Activated CD8-positive, alpha-beta memory T cell treated with anti-CD3 and anti-CD28 coated beads for 36 hours (primary cell): Measurements from ENCODE around the gene FXYD6. TPM values are rescaled to one million over a fixed set of nuclear protein-coding genes. Genes with fewer than 3 reads are reported as not detected.
"Not testable (repeated sequence)": the region's sequence is repeated elsewhere in the genome, so short reads cannot be mapped to it uniquely, and the experiment has no call there.

ENCODE experiments used
- CTCF ChIA-PET: fragments of 350-600 bp; sonication (Branson Sonifier 250); formaldehyde crosslinking; loops from one replicate; lab custom pipeline; 2021; ENCODE audit warnings: antibody characterized with exemption; lab: Charles Lee
- POLR2A ChIA-PET: fragments of 350-600 bp; sonication (Branson Sonifier 250); formaldehyde crosslinking; loops from one replicate; lab custom pipeline; 2021; ENCODE audit warnings: antibody characterized with exemption; lab: Charles Lee
- total RNA-seq, 2 experiments: library from RNA; stranded (reverse); gene quantifications; one replicate each; pipeline ENCODE4 v1.2.3, GENCODE V29; 2021

FXYD6 gene
- total RNA-seq, 2 experiments from 2014 or later, result 0.10 TPM; not detected in 1

DNA sequence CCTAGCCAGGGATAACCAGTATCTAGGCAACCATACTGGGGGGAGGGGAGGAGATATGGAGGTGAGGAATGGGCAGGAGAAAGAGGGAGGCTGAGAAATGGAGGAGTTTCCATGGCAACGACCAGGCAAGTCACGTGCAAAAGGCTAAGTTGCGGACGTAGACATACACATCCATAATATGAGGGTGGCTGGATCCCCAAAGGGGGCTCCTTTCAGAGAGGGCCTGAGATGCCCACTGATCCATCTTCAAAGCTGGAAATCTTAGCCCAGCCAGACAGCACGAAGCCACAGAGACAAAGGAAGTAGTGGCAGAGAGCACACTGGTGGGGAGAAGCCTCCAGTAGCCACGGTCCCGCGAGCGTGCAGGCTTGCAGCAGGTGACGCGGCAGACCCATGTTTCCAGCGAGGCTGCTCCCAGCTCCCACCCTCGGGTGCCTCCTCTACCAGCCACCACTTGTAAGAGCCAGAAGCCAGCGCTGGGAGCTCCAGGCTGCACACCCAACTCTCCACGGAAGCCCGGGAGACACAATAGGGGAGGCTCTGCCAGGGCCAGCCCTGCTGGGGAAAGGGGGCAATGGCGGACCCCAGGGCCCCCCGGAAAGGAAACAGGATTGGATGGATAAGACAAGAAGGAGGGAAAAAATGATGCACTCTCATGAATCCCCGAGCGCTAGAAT lies 938 bp downstream of the FXYD6 start:
- ChIA-PET POLR2A (no interaction called here), CTCF (interaction anchor here (1.3 to 1.6 kb wide), 3 partner anchors 9 to 68 kb away, joined by 3 to 4 read pairs (median 3); no protein-coding TSS in a partner anchor)

DNA sequence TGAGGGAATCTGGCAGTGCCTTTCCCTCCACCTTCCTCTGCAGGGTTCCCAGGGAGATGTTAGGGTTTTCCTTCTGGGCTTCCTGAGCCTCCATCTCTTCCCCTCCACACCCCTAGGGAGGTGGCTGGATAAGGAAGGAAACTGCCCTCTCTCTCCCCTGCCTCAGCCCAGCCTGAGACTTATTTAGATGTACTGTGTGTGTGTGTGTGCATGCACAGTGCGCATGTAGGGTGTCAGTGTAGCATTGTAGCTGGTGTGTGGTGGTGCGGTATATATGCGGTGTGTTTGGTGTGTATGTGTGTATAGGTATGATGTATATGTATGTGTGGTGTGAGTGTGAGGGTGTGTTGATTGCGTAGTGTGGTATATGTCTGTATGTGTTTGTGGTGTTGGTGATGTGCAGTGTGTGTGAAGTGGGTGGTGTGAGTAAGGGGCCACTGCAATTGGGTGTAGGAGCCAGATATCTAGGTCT lies 1.5 kb downstream of the FXYD6 start:
- ChIA-PET CTCF (no interaction called here), POLR2A (no interaction called here)

DNA sequence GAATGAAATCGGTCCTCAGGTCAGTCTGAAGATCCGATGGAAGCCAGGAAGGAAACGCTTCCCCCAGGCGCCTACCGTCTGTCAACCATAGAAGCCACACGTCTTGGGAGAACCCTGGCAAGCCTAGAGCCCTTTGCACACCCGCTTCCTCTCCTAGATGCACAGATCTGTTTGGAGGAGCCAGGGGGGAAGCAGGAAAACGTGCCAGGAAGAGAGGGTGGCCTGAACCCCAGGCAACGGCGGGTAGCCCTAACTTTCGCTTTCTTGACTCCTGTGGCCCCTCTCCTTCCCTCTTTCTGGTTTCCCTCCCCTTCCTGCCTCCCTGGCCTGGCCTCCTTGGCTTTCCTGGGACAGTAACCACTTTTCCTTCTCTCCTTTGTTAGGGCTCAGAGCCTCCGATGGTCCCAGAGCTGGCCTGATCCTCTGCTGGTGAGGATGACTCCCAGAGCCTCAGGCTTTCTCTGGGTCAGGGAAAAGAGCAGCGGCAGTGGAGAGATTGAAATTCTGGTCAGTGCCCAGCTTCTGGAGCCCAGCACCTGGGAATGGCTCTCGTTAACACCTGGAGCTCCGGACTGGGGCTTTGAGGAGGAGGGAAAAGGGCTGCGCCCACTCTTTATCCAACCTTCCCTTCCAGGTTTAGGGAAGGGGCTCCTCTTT lies 2.1 kb downstream of the FXYD6 start:
- ChIA-PET POLR2A (no interaction called here), CTCF (no interaction called here)

DNA sequence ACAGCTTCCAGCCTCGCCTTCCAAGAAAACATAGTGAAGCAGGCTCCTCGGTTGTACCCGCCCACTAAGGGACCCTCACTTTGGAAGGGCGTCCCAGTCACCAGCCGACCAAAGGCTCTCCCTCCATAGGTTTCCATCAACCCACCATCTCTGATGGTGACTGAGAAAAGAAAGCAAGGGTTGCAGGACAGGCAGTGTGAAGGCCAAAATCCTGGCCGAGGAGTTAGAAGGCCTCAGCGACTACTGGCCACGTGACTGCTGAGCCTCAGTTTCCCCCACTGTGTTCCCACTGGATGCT lies 2.7 kb downstream of the FXYD6 start:
- POLR2A ChIA-PET, result no interaction called here
- CTCF ChIA-PET, result no interaction called here

DNA sequence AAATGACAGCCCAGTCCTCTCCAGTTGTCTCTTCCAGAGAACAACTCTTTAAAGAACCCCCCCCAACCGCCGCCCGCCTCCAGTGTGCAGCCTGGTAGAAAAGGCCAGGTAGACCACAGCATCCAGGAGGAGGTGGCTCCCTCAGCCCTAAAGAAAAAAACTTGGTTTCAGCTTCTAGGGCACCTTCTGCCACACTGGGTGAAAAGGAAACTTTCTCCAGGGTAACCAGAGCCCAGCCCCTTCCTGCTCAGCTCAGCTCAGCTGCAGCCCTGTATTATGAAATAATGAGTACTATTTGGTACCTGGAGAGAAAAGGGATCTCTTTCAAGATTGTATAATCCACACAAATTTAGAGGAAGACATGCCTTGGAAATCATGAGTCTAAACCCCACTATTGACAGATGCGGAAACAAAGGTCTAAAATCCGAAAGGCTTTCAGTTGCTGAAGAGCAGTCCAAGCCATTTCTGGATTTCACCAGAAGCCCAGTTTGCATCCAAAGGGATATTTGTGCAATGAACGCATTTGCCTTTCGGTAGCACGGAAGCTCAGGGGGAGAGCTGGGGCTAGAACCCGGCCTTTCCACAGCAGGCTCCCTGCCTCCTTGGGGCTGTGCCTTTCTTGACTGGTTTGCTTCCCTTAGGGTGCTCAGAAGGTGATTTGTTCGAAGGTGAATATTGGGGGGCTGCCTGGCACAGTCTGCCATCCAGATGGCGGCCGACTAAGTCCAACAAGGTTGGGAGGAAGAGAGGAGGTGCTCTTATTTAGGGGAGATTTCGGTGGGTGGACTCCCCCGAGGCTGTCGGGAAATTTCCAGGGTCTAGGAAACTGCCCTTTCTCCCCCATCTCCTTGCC lies 3.3 kb downstream of the FXYD6 start:
- ChIA-PET CTCF (no interaction called here), POLR2A (no interaction called here)

DNA sequence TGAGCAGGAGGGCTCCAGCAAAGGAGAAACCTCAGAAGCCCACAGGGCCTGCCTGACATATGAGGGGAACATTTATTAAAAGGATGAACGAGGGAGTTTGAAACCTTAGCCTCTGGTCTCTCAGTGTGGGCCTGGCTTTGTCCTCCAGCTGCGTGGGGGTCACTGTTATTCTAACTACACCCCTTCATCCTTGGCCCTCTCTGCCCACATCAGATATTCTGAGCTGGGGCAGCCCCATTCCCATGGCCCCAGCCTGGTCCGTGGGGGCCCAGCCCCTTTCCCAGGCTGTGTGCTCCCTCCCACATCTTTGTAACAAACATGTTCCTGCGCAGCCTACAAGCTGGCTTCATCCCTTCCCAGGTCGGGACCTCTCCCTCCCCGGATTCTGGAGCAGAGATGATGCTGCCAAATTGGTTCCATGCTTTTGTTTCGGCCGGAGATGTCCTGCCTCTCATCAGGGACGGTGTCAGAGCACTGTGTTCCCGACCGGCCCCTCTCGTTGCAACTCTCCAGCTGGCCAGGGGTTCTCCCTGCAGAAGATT lies 4.0 kb downstream of the FXYD6 start:
- CTCF ChIA-PET, result no interaction called here
- POLR2A ChIA-PET, result no interaction called here

DNA sequence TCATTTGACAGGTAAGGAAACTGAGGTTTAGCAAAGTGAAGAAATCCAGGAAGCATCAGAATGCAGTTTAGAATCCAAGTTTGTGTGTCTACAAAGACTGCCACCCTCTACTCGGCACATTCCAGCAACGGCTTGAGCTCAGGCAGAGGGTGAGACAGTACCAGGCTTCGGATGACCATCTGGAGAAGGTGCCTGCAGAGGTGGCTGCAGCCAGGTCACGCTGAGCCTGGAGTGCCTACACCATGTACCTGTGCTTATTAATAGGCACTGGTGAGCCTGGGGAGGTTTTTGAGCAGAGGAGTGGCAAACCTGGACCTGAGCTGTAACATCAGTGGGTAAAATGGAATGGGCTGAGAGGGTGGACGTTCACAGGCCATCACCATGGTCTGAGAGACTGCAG lies 4.7 kb downstream of the FXYD6 start:
- ChIA-PET CTCF (interaction anchor here (0.6 kb wide), 1 partner anchor 203 kb away, joined by 3 read pairs; no protein-coding TSS in a partner anchor), POLR2A (no interaction called here)

DNA sequence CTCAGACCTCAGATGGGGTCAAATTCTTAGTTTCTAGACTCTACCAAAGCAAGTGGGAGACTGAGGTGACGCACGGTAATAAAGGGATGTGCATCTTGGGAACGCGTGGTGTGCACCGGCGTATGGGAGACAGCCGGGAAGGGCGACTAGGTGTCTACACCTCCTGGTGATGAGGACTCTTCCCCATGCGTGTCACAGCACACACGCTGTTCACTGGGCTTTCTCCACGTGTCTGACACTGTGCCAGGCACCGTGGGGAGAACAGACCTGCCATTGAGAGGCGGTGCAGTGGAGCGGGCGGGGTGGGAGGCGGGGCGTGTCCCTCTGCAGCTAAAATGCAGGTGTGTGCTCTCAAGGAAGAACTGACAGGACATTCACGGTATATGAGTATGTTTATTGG lies 5.3 kb downstream of the FXYD6 start:
- POLR2A ChIA-PET, result no interaction called here
- CTCF ChIA-PET, result interaction anchor here (0.6 kb wide), 1 partner anchor 204 kb away, joined by 3 read pairs; no protein-coding TSS in a partner anchor

DNA sequence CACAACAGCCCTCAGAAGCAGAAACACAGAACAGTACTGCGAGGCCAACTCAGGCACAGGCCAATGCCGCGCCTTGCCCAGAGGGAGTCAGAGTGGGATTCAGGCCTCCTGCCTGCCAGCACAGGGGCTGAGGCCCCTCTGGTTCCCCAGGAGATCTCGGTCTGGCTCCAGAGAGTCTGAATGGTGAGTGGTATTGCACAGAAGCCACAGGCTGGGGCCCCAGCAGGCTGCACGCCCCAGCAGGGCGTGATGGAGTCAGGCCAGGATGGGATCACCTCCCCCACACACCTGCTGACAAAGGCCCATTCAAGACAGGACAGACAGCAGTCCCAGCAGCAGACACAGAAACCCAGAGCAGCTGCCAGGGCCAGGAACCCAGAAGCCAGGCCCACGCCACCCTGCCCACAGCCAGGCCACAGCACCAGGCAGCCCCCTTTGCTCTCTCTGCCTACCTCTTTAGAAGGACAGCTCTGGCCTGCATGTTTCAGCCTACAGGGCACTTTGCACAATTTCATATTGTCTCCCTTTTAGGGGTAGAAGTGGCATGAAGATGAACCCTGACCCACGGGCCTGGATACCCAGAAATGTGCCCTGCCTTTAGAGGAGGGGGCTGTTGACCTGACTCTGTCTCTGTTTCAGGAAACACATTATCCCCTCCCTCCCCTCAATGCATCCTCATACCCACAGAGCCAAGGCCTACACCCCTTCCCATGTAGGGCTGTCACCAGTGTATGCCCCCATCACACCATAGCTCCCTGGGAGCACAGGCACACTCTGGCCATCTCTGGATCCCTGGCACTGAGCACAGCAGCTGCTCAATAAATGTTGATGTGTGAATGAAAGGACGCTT lies 6.1 kb downstream of the FXYD6 start:
- ChIA-PET CTCF (no interaction called here), POLR2A (interaction anchor here (1.0 kb wide), 1 partner anchor 183 kb away, joined by 3 read pairs; no protein-coding TSS in a partner anchor)

DNA sequence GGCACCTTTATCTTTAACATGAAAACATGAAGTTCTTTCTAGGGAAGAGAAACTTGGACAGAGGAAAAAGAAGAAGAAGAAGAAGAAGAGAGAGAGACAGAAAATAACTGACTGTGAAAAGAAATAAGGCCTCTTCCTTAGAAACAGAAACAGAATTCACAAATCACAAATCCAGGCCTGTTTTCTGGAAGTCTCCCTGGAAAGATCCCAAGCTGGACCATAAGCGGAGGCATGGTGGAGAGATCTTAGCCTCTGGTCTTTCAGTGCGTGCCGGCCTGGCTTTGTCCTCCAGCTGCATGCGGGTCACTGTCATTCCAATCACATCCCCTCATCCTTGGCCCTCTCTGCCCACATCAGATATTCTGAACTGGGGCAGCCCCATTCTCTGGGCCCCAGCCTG lies 6.9 kb downstream of the FXYD6 start:
- CTCF ChIA-PET, result no interaction called here
- POLR2A ChIA-PET, result interaction anchor here (0.6 to 1.0 kb wide), 2 partner anchors 184 to 189 kb away, joined by 3 read pairs; no protein-coding TSS in a partner anchor

DNA sequence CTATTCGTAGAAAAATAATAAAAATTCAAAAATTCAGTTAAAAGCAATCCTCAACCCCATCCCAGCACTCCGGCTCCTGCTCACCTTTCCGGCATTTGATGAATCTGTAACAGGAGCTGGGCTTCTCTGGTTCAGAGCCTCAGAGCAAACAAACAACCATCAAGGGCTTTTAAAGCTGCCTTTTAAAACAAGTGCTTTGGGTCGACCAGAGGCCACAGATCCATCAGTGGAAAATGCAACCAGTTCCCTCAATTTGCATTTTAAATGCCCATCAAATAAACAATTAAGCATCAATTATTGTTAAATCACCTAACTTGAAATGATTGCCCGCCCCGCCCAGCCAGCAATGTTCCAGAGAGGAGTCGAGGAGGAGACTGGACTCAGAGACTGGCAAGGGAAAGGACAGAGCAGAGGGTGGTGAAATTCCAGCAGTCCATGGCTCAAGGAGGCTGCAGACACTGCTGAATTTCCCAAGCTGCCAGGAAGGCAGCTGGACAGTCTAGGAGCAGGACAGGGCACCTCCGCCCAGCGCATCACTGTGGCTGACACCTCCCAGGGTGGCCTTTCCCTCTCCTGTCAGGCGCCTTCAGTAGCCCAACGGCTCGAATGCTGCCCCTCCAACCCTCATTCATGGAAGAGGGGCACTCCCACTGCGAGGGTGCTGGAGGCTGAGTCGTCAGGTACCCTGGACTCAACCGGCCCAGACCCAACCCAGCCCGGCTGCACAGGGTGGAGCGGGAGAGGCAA lies 7.5 kb downstream of the FXYD6 start:
- ChIA-PET CTCF (no interaction called here), POLR2A (interaction anchor here (0.6 kb wide), 1 partner anchor 189 kb away, joined by 3 read pairs; no protein-coding TSS in a partner anchor)

DNA sequence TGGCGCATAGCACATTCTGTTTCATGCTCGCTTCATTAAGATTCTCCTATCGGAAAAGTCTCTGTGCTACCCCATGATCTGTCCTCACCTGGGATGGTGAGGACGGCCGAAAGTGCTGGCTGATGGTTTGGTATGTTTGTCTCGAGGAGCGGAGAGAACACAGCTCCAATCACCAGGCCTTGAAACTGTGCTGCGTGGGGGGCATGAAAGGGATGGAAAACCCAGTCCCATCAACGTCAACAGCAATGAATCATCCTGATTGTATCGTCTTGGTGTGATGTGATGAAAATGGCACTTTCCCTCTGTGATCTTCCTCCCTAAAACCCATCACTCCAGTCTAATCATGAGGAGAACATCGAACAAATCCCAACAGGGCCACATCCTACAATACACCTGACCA lies 8.4 kb downstream of the FXYD6 start:
- ChIA-PET CTCF (no interaction called here), POLR2A (no interaction called here)

DNA sequence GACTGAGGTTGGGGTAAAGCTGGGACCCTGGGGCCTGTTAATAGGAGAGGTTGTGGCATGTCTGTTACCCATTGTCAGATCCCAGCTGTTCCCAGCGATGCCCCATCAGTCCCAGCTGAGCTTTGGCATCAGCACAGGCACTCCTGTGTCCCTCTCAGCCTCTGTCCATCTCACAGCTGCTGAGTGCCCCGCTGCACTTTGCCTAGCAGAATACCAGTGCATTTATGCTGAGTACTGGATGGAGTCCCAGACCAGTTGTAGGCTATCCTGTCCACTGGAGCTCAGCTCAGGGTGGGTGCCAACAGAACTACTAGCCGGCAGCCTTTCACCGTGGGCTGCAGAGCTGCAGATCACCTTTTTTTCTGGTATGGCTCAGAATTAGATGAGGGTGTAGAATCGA lies 9.9 kb downstream of the FXYD6 start:
- ChIA-PET CTCF (interaction anchor here (1.4 kb wide), 1 partner anchor 12 kb away, joined by 3 read pairs; no protein-coding TSS in a partner anchor), POLR2A (no interaction called here)

DNA sequence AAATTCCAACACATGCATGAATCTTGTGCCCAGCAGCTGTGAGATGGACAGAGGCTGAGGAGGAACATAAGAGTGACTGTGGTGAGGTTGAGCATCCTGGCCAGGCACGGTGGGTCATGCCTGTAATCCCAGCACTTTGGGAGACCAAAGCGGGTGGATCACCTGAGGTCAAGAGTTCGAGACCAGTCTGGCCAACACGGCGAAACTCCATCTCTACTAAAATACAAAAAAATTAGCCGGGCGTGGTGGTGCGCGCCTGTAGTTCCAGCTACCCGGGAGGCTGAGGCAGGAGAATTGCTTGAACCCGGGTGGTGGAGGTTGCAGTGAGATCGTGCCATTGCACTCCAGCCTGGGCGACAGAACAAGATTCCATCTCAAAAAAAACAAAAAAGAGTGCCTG lies 10.9 kb downstream of the FXYD6 start:
- POLR2A ChIA-PET, result not testable (repeated sequence)
- CTCF ChIA-PET, result interaction anchor here (1.0 kb wide), 1 partner anchor 81 kb away, joined by 3 read pairs; no protein-coding TSS in a partner anchor

DNA sequence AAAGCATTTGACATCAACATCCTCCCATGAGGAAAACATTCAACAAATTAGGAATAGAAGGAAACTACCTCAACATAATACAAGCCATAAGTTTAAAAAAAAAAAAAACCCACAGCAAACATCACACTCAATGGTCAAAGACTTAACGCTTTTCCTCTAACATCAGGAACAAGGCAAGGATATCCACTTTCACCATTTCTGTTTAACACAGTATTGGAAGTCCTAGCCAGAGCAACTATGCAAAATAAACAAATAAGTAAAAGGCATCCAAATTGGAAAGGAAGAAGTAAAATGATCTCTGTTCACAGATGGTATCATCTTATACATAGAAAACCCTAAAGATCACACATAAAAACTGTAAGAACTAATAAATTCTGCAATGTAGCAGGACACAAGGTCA lies 13.1 kb downstream of the FXYD6 start:
- POLR2A ChIA-PET, result no interaction called here

DNA sequence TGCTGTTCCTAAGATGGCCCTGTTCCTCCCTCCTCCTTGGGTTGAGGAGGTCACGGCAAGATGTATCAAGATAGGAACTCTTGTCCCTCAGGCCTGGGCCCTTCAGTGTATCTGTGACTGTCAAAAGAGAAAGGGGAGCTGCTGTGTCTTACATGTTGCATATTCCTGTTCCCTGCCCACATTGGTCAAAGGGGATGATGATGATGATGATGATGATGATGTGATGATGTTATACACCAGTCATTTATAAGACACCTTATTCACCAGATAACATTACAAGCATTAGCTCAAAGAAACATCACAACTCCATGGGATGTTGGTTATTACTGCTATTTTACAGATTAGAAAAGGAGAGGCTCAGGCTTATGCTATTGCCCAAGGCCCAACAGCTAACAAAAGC lies 13.7 kb downstream of the FXYD6 start:
- ChIA-PET CTCF (no interaction called here), POLR2A (no interaction called here)

More for the DNA sequence above, 13.1 kb downstream of the FXYD6 start:
- CTCF ChIA-PET, result no interaction called here

DNA sequence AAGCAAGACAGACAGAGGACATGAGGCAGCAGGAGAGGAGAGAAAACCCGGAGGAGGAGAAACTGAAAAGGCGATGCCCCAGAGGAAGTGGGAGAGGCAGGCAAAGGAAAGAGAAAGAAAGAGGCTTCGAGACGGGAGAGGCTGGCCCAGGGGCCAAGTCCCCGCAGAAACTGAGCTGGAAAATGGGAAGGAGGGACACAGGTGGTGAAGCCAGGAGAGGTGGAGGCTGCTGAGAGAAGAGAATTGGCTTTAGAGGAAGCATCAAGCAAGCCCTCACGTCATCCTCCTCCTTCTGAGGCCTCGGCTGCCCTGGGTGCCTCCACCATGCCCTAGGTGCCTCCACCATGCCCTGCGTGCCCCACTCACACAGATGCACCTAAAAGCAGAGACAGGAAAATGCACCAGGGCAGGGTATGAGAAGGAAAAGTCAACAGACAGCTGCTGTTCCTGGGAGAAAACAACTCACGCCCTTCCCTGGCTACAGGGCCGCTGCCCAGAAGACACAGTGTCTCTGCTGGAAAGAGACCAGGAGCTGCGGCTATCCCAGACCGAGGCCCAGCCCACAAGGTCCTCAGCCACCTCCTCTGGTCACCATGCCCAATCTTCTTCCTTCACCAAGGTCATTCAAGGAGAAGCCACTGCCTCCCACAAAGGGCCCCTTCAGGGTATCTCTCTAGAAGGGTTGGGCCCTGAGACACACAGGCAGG lies 14.3 kb downstream of the FXYD6 start:
- ChIA-PET POLR2A (no interaction called here), CTCF (interaction anchor here (1.2 kb wide), 1 partner anchor 11 kb away, joined by 4 read pairs; no protein-coding TSS in a partner anchor)
